Inferior parietal cortex (tissue), 1 donor: ENCODE measurements around the gene PET117.
"Not testable (repeated sequence)": the region's sequence is repeated elsewhere in the genome, so short reads cannot be mapped to it uniquely, and the experiment has no call there.

Experiments used
- DNase-seq: peaks from one replicate; pipeline ENCODE4 v3.0.0-alpha.2; 2016; ENCODE audit errors: extremely low spot score

The PET117 gene

GRCh38 chr20:18164356-18164755 is 26.7 kb downstream of the PET117 start:
- no peak for DNase-seq

GRCh38 chr20:18165553-18165952 is 27.9 kb downstream of the PET117 start:
- DNase-seq = no peak

- no peak for DNase-seq
These were observed 28.7 kb downstream of the PET117 start for GRCh38 chr20:18166241-18166881.

DNA sequence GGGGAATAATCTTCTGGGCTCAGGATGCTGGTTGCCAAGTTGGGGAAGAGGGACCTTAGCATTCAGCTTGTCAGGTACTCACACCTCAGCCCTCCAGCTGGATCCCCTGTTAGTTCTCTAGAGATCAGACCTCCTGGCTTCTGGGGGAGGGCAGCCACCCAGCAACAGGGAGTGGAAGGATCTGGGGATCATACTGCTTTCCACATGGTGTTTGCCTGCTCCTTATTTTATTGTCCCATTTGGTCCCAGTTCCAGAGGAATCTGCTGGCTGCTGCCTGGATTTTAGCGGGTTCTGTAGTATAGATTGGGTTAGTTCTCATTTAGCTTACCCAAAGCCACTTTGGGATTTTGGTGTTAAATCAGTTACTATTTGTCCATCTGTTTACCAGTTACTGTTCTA is 29.3 kb downstream of the PET117 start:
- DNase-seq = no peak

DNA sequence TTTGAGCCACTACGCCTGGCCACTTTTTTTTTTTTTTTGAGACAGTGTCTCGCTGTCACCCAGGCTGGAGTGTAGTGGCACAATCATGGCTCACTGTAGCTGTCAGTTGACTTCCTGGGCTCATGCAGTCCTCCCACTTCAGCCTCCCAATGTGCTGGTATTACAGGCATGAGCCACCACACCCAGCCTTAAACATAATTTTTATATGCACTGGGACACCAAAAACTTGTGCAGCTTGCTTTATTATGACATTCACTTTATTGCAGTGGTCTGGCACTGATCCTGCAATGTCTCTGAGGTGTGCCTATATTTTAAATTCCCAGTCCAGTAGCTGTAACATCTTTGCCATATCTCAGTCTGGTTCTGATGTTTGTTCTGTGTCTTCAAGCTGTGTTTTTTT is 34.7 kb downstream of the PET117 start:
- no peak for DNase-seq

DNA sequence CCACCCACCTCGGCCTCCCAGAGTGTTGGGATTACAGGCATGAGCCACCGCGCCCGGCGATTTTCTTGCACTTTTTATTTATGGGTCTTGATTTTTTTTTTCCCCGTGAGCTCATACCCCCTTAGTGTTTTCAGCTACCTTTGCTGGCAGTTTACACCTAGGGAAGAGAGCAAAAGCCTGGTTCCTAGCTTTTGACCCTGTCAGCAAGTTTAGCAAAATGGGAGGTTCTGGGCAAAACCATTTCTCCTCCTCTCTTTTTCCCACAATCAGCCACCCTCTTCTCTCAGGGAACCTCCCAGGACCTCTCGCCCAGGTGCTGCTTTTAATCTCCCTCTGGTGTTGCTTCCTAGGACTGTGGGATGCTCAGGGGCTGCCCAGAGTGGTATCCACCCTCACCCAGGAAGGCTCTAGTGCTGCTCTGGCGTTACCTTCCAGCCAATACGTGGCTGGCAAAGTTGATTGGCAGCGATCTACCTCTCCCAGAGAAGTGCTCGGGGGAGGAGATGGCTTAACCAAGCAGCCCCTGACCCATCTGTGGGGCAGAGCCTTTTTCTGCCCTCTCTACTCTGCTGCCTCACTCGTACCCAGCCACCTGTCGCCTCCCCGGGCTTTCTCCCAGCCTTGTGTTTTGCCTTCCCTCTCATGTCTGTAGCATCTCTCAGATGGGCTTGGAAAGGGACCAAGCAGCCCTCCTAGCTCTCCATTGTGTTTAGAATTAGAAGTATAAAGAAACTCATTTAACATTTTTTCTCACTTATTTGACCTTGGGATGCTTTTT is 37.4 kb downstream of the PET117 start:
- DNase-seq = no peak

DNA sequence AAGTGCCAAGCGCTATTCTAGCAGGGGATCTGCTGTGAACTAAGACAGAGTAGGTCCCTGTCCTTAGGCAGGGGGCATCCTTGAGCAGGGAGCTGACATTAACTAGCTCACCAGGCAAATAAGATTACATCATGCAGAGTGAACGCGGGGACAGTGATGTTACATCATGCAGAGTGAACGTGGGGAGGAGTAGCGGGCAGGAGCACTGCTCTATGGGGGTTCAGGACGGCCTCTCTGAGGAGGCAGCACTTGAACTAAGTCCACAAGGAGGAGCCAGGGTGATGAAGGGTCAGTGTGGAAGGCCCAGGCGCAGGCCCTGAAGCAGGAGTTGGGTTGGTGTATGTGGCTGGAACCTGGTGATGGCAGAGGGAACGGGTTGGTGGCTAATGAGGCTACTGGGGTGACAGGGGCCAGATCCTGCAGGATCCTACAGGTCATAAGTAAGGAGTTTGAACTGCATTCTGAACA is 38.7 kb downstream of the PET117 start:
- no peak for DNase-seq

GRCh38 chr20:18180366-18180765 is 42.7 kb downstream of the PET117 start:
- DNase-seq = not testable (repeated sequence)

DNA sequence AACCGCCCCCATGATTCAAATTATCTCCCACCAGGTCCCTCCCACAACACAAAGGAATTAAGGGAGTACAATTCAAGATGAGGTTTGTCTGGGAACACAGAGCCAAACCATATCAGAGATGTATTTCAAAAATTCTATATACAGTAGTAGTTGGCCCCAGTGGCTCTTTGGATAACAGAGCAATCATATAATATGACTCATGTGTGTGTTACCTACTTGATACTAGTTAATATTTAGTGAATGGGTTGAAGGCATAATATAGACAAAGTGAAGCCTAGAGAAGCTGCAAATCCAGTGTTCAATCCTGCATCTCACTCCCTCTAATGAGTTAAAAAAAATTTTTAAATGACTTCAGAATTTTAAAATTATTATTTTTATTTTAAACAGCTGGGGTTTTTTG is 43.2 kb downstream of the PET117 start:
- no peak for DNase-seq

- no peak for DNase-seq
These were observed 49.4 kb downstream of the PET117 start for GRCh38 chr20:18187020-18187419.

GRCh38 chr20:18188434-18188833 is 50.8 kb downstream of the PET117 start:
- DNase-seq = no peak

DNA sequence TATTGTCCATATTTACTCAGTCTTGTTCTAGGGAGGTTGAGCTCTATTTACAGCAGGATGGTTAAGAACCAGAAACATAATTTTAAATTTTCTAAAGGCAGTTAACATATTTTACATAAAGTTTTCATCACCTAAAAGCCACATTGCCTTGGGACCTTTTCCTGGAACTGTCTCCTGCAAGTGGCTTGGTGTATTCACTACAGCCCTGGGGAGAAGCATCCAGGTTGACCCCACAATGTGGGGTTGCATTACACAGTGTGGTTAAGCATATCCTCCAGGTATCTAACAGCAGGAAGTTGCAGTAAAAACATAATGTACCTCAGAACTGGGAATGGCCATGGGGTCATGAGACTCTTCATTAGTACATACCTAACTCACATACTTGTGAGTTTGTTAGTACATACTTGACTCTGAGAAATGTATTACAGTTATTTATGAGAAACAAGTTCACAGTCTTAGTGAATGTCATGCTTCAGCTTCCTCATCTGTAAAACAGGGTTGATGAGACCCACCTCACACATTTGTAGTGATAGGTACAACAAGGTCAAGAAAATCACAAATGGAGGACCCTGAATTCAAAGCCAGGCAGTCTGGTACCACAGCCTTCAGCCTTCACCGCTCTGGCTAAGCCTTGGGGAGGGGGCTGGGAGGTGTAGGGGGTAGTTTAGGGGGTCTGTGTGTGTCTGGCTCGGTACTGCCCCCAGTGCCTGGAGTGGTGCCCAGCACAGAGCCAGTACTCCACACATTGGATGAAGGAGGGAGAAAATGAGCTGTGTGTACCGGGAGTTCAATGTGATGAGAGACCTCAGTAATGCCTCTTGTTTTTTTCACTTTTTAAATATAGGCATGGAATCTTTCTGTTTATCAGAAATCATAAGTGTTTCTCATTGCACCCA is 52.9 kb downstream of the PET117 start:
- no peak for DNase-seq

DNA sequence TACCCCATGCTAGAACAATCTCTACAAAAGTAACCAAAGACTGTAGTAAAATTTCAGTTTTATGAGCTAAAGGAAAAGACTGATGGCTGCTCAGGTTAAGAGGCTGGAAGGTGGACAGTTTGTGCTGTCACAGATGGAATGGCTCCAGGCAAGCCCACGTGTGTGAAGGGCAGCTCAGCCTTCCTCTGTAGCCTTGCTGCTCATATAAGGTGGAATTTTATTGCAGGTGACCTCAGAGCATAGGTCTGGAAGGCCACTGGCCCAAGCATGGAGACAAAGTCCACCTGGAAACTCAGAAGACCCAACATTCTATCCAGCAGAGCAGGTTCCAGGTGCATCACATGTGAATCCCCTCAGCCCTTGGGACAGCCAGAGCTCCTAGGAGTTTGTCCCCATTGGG is 53.6 kb downstream of the PET117 start:
- no peak for DNase-seq
